ENCODE measurements around the gene AHSG. TPM values are rescaled to one million over a fixed set of nuclear protein-coding genes. Genes with fewer than 3 reads are reported as not detected.

AHSG gene
- total and polyA plus RNA-seq, 8 donors: 0.92 TPM; not detected in 7

- Histone ChIP-seq H3K4me3 (no peak overlapping the region), H3K36me3 (no peaks in the 10 kb centered on the region), H3K4me1 (no peaks in the 10 kb centered on the region), H3K27ac (no peak overlapping the region), H3K27me3 (no peaks in the 10 kb centered on the region), H3K9me3 (no peaks in the 10 kb centered on the region)
- DNase-seq: peak; percentile 32 to 51
- TF ChIP-seq EP300 (IDR thresholded peaks at IDR 0.05) (no peak), POLR2A (IDR thresholded peaks at IDR 0.05) (no peak), POLR2AphosphoS5 (IDR thresholded peaks at IDR 0.05) (no peak)
- TF ChIP-seq, protein P1, sequence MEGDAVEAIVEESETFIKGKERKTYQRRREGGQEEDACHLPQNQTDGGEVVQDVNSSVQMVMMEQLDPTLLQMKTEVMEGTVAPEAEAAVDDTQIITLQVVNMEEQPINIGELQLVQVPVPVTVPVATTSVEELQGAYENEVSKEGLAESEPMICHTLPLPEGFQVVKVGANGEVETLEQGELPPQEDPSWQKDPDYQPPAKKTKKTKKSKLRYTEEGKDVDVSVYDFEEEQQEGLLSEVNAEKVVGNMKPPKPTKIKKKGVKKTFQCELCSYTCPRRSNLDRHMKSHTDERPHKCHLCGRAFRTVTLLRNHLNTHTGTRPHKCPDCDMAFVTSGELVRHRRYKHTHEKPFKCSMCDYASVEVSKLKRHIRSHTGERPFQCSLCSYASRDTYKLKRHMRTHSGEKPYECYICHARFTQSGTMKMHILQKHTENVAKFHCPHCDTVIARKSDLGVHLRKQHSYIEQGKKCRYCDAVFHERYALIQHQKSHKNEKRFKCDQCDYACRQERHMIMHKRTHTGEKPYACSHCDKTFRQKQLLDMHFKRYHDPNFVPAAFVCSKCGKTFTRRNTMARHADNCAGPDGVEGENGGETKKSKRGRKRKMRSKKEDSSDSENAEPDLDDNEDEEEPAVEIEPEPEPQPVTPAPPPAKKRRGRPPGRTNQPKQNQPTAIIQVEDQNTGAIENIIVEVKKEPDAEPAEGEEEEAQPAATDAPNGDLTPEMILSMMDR (IDR thresholded peaks at IDR 0.05): no peak
- intact Hi-C loops (cut with DNase I; ENCODE audit: low total_unique reads): no loop called here
- WGBS, 5 donors: 52 to 59% (median 55%) methylated on average over 17 of the region's 17 CpGs
Observed at GRCh38 chr3:186596568-186597287, 16.1 kb upstream of the AHSG start.

DNA sequence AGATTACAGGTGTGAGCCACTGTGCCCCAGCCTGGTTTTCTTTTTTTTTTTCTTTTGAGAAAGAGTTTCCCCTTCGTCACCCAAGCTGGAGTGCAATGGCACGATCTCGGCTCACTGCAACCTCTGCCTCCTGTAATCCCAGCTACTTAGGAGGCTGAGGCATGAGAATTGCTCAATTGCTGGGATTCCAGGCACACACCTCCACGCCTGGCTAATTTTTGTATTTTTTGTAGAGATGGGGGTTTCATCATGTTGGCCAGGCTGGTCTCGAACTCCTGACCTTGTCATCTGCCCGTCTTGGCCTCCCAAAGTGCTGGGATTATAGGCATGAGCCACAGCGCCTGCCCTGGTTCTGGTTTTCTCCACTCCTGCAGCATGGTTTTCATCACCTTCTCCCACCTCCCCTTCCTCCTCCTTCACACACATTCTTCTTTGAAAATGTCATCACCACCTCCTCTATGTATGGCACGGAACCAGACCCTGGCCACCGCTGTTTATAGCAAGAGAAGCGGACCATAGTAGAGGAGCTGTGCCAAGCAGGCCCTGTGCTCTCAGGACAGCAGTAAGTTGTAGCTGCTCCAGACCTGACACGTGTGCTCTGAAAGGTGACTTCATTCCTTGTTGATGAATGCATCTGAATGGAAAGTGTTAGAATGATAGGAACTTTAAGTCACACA is 14.6 kb upstream of the AHSG start:
- no peaks in the 10 kb centered on the region for H3K9me3 ChIP-seq
- no peak for DNase-seq
- H3K4me1 ChIP-seq: no peaks in the 10 kb centered on the region
- H3K4me3 ChIP-seq: no peak overlapping the region
- H3K27me3 ChIP-seq: no peaks in the 10 kb centered on the region
- 73 to 89% (median 88%) methylated on average over 11 of the region's 11 CpGs for WGBS, 5 donors
- no peak overlapping the region for H3K27ac ChIP-seq
- H3K36me3 ChIP-seq: no peaks in the 10 kb centered on the region
- intact Hi-C loops (cut with DNase I; ENCODE audit: low total_unique reads): no loop called here
- TF ChIP-seq POLR2AphosphoS5 (IDR thresholded peaks at IDR 0.05) (no peak), EP300 (IDR thresholded peaks at IDR 0.05) (no peak), POLR2A (IDR thresholded peaks at IDR 0.05) (no peak)
- TF ChIP-seq, protein P1 (IDR thresholded peaks at IDR 0.05): no peak

DNA sequence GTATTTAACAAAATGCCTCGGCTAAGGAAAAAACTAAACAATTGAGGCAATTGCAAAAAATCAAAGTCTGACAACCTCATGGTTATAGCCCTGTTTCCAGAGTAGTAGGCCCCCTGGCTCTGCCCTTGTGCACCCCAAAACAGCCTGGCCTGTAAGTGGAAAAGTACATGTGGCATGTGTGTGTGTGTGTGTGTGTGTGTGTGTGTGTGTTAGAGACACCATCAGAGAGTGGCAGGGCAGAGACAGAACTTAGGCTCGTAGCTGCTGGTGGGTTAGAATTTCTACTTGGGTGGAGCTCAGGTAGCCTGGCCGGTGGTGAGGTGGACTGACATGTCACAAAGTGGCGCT is 14.1 kb upstream of the AHSG start:
- no peaks in the 10 kb centered on the region for H3K4me1 ChIP-seq
- no peaks in the 10 kb centered on the region for H3K9me3 ChIP-seq
- TF ChIP-seq EP300 (IDR thresholded peaks at IDR 0.05) (no peak), POLR2AphosphoS5 (IDR thresholded peaks at IDR 0.05) (no peak), POLR2A (IDR thresholded peaks at IDR 0.05) (no peak)
- TF ChIP-seq, protein P1 (IDR thresholded peaks at IDR 0.05): no peak
- no peak for DNase-seq
- no peaks in the 10 kb centered on the region for H3K36me3 ChIP-seq
- 74 to 88% (median 84%) methylated on average over 4 of the region's 4 CpGs for WGBS, 5 donors
- no peaks in the 10 kb centered on the region for H3K27me3 ChIP-seq
- H3K4me3 ChIP-seq: no peak overlapping the region
- H3K27ac ChIP-seq: no peak overlapping the region
- intact Hi-C loops (cut with DNase I; ENCODE audit: low total_unique reads): no loop called here

GRCh38 chr3:186599142-186599784 is 13.6 kb upstream of the AHSG start:
- Histone ChIP-seq H3K36me3 (no peaks in the 10 kb centered on the region), H3K4me1 (no peaks in the 10 kb centered on the region), H3K4me3 (no peak overlapping the region), H3K27ac (no peak overlapping the region), H3K27me3 (no peaks in the 10 kb centered on the region), H3K9me3 (no peaks in the 10 kb centered on the region)
- WGBS, 5 donors: 58 to 78% (median 67%) methylated on average over 12 of the region's 12 CpGs
- TF ChIP-seq EP300 (IDR thresholded peaks at IDR 0.05) (no peak), POLR2A (IDR thresholded peaks at IDR 0.05) (no peak), POLR2AphosphoS5 (IDR thresholded peaks at IDR 0.05) (no peak)
- TF ChIP-seq, protein P1 (IDR thresholded peaks at IDR 0.05): no peak
- no peak for DNase-seq
- intact Hi-C loops (cut with DNase I; ENCODE audit: low total_unique reads): no loop called here
